HL-60/S4 treated with phorbol 12-myristate 13-acetate at 8.2 ng/mL for 4 days and 3 days (cell line): ENCODE measurements around the gene ACOT8.
"Not testable (repeated sequence)": the region's sequence is repeated elsewhere in the genome, so short reads cannot be mapped to it uniquely, and the experiment has no call there.

ENCODE experiments used
- in situ Hi-C: fragments of 300-500 bp; cut with MboI; formaldehyde crosslinking; loops from 2 replicates; pipeline ENCODE4 v1.15.0; 2022; ENCODE audit warnings: low sequenced_read_pairs

ACOT8 gene

DNA sequence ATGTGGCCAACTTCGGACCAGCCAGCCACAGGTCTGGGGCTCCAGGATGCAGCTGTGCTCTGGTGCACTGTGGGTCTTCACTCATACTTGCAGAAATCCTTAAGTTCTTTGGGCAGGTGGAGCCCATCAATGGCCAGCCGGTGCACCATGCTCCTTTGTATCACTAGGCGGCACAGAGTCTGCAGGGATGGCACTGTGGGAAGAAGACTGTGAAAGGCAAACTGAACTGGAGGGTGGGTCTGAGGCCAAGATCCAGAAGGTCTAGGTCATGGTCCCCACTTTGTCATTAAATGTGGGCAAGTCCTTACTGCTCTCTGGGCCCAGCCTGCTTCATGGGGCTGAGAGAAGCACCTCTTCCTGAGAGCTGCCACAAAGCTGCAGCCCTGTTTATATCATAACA is 31.5 kb upstream of the ACOT8 start:
- in situ Hi-C loops: no loop called here

DNA sequence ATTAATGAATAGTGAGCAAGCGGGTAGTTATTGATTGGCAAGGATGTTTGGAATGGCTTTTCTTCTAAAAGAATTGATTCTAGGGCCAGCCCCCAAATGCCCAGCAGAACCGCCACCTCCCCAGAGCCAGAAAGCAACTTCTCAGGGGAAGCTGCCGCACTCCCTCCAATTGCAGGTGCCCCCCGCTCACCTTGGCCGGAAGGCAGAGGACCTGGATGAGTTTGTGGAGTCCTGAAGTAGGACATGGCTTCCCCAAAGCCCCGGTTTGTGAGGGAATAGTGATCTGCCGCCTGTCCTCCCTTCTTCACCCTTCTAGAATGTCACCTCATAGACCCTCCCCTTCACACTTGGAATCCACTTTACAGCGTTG is 30.1 kb upstream of the ACOT8 start, which contains the start of gene SPATA25:
SPATA25 (minus strand) TSS at position 277 of the 370 bp plus-strand sequence; CDS start at position 245, 32 bp downstream.
- in situ Hi-C loops: no loop called here

DNA sequence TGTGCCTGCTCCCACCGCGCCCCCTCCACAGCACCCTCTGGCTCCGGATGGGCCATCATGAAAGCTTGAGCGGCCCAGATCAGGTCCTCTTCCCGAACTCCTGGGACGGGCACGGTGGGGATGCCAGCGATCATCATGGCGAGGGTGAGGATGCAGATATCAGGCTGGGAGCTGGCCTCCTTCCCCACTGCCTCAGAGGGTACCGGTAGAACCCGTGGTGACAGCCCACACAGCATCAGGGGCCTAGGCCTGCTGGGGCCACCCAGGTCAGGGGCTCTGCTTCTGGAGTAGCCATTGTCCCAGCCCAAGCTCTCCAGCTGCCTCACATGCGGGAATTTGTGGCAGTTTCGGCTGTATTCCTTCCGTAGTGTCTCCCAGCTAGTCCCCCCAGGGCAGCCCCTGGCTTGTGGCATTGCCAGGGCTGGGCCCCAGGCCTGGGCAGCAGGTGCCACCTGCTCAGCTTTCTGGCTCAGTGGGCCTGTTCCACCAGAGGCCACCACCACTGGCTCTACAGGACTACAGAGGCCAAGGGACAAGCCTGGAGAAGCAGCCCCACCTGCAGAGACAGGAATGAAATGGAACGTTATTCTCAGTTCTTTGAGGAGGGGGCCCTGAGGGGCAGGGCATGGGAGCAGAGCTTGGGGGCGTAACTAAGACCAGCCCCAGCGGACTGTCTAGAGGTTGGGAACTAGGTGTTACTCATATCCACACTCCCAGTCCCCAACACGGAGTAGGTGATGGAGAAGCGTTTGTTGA is 29.6 kb upstream of the ACOT8 start:
- in situ Hi-C loops: no loop called here

DNA sequence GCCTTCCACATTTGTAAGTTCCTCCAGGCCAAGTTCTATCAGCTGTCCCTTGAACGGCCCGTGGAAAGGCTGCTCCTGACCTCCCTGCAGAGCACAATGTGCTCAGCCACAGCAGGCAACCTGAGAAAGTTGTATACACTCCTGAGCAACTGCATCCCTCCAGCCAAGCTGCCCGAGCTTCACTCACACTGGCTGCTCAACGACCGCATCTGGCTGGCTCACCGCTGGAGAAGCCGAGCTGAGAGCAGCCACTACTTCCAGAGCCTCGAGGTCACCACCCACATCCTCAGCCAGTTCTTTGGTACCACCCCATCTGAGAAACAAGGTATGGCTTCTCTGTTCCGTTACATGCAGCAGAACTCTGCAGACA is 25.9 kb upstream of the ACOT8 start:
- in situ Hi-C loops: no loop called here

DNA sequence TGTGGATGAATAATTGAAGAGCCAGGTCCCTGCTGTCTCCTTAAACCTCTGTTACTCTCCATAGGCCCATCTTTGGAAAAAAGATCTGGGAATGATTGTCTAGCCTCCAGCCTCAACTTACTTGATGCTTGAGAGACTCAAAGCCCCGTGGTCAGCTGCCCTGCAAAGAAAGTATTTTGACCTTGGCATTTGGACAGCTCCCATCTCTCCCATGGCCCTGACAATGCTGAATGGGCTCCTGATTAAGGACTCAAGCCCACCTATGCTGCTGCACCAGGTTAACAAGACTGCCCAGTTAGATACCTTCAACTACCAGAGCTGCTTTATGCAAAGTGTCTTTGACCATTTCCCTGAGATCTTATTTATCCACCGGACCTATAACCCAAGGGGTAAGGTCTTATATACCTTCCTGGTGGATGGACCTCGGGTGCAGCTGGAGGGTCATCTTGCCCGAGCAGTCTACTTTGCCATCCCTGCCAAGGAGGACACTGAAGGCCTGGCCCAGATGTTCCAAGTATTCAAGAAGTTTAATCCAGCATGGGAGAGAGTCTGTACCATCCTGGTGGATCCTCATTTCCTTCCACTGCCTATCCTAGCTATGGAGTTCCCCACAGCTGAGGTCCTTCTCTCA is 25.4 kb upstream of the ACOT8 start:
- in situ Hi-C loops: no loop called here

DNA sequence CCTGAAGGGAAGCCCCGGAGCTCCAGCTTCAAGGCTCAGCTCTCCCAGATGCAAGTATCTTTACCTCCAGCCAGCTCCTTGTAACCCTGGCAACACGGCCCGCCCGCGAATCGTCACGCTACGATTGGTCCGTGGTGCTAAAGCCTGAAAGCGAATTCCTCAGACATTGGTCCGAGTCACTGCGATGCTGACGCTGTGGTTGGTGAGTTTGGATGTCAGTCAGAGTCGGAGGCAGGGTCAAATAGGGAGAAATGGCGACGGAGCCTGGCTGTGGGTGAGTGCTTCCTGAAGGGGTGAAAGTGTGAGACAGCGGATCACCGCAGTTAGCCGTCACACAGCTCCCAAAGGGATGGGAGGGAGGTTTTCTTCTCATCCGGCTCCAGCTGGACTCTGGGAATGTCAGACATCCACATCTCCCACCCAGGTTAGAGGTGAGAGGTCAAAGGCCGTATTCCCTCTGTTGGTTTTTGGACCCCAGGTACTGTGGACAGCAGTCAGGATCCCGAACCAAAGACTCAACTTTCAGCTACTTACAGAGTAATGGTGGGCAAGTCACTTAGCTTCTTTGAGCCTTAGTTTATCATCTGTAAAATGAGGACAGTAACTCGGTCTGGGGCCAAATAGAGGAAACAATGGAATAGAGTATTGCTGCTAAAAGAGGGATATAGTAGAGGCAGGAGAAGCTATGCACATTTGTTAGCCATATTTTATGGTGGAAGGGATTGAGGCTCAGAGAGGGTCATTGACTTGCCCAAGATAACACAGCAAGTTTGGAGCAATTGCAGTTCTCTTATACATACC is 24.0 kb upstream of the ACOT8 start, which contains the start of gene ZSWIM1:
ZSWIM1 (plus strand) TSS at position 240 of the 801 bp plus-strand sequence. CDS start 1,366 bp downstream, outside the sequence.
- in situ Hi-C loops: no loop called here

DNA sequence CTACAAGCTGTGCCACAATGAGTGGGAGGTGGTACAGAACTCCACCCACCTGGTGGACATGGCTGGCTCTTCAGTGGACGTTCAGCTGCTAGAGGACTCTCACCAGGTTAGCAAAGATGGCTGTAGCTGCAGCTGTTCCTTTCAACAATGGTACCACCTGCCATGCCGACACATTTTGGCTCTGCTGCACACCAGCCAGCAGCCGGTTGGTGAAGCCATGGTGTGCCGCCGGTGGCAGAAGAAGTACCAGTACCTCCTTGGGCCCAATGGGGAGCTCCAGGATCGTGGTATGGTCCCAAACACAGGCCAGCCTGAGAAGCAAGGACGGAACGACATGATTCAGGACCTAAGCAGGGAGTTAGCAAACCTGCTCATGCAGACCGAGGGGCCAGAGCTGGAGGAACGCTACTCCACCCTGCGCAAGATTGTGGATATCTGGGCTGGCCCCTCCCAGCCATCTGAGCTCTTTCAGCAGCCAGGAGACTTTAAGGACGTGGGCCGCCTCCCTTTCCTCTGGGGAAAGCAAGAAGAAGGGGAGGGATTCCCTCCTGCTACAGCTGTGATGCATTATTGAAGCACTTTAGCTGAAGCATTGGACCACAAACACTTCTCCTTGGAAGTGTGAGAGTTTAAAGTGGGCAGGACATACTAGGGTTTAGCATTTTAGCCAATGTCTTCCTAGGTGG is 21.0 kb upstream of the ACOT8 start:
- in situ Hi-C loops: no loop called here

DNA sequence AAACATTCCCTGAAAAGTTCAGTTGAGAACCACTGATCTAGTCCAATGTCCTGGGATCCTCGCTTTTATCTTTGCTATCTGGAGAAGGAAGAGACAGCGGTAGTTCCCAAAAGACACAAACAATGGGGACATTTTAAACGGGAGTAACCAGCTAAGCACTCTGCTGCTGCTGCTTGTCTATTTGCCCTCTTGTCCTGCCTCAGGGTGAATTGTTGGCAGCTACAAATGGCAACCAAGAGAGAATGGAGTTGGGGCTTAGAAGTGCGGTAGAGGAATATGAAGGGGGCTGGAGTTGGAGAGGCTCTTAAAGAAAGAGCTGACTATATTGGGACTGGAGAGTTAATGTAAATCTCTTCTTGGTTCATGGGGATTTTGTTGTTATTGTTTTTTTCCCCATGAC is 17.4 kb upstream of the ACOT8 start:
- in situ Hi-C loops: no loop called here

DNA sequence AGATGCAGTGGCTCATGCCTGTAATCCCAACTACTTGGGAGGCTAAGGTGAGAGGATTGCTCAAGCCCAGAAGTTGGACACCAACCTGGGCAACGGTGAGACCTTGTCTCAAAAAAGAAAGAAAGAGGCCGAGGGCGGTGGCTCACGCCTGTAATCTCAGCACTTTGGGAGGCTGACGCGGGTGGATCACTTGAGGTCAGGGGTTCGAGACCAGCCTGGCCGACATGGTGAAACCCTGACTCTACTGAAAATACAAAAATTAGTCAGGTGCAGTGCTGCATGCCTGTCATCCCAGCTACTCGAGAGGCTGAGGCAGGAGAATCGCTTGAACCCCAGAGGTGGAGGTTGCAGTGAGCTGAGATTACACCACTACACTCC is 16.9 kb upstream of the ACOT8 start:
- in situ Hi-C loops: not testable (repeated sequence)

DNA sequence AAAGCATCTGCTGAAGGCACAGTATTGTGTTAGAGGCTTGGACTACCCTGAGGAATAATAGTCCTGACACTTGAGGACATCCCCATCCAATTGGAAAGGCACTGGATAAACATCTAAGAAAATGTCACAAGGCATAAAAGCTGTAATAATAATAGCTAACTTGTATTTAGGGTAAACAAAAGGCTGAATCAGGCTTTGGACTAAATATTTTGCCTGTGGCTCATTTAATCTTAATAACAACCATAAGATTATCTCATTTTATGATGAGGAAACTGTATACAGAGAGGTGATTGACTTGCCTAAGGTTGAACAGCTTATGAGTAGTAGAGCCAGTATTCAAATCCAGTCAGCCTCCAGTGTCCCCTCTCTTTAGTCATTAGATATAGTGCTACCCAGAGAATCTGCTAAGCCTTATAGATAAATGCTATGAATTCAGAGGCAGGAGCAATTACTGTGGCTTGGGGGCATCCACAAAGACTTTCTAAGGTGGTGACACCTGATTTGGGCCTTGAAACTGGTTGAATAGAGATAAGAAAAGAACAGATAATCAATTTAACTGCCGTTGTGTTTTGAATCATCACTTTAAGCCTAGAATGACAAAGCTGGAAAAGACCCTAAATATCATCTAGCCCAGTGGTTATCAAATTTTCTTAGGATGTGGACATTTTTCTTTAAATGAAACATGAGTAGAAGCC is 16.4 kb upstream of the ACOT8 start:
- in situ Hi-C loops: no loop called here

DNA sequence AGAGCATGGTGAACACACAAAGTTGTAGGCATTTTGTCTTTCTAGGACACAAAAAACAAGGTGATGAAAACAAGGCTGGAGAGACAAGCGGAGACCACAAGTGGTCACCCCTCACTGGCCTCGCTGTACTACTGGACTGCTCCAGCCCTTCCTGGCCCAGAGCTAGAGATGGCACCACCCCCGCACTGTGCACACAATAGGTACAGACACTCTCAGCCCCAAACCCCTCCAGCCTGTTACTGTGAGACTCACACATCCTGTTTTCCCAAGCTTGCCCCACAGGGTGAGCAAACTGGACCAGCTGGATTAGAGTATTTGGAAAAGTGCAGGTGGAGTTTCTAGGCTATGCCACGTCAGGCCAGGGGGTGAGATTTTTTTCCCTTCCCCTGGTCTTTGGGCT is 15.4 kb upstream of the ACOT8 start:
- in situ Hi-C loops: no loop called here

DNA sequence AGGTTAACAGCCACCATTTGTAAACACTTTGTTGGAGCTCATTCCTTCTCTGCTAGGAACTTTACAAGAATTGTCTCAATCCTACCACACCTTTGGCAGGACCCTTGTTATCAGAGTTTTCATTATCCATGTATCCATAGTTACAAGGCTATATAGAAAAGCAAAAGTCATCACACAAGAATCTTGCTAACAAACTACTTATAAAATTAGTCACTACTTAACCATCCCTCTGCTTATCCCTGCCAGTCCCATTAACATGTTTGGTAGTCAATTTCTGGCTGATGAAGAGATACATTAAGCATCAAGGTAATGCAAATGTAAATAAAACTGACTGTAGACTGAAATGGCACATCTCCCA is 10.6 kb upstream of the ACOT8 start:
- in situ Hi-C loops: no loop called here

DNA sequence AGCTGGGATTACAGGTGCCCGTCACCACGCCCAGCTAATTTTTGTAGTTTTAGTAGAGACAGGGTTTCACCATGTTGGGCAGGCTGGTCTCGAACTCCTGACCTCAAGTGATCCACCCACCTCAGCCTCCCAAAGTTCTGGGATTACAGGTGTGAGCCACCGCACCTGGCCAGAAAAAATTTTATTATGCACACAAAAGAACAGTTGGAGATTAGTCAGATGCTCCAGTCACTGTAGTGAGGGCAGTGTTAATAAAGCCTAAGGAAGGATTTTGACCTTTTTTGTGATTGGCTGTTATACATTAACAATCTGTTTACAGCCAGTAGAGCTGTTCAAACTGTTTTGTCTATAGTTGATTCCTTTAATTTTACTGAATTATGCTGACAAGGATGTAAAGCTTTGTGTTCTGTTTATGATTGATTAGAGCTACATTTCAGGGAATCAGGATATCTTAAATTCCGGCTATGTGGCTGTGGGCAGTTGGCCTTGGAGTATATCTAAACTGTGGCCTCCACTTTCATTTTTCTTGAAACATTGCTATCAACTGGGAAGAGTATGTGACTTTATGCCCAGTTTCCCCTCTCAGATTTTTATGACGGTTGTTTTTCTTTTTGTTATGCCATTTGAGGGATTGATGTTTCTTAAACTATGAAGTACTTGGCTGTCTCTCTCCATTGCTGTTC is 10.1 kb upstream of the ACOT8 start:
- in situ Hi-C loops: no loop called here

DNA sequence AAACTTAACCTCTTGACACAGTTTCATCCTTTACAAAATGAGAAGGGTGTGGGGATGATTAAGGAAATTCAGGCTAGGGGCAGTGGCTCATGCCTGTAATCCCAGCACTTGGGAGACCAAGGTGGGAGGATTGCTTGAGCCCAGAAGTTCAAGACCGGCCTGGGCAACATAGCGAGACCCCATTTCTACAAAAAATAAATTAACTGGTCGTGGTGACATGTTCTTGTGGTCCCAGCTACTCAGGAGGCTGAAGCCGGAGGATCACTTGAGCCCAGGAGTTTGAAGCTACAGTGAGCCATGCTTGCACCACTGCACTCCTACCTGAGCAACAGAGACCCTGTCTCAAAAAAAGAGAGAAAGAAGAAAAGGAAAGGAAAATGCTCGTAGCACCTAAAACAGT is 9.3 kb upstream of the ACOT8 start:
- in situ Hi-C loops: no loop called here

DNA sequence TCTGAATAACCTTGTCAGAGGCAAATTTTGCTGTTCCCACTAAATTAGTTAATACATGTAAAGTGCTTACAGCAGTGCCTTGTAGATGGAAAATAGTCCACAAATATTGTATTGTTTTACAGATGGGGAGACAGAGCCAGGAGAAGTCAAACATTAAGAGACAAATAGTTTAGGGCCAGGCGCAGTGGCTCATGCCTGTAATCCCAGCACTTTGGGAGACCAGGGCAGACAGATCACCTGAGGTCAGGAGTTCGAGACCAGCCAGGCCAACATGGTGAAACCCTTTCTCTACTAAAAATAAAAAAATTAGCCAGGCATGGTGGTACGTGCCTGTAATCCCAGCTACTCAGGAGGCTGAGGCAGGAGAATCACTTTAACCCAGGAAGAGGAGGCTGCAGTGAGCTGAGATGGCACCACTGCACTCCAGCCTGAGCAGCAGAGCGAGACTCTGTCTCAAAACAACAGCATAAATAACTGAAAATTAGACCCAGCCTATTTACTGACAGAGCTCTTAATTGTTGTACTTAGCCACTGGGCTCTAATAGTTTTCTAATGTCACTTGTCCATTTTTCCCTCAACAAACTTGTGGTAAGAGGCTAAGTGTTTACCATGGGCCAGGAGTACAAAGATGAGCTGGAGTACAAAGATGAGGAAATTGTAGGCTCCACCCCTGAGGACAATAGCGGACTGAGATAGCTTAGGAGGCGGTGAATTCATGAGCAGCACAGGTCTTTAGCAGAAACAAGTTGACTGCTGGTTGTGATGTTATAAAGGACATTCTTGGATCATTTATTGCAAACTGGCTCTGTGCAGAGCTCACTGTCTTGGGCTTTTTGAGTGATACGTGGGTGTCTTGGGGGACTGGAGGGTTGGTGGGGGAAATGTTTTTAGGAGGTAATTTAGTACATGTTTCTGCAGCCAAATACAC is 6.6 kb upstream of the ACOT8 start:
- in situ Hi-C loops: no loop called here

DNA sequence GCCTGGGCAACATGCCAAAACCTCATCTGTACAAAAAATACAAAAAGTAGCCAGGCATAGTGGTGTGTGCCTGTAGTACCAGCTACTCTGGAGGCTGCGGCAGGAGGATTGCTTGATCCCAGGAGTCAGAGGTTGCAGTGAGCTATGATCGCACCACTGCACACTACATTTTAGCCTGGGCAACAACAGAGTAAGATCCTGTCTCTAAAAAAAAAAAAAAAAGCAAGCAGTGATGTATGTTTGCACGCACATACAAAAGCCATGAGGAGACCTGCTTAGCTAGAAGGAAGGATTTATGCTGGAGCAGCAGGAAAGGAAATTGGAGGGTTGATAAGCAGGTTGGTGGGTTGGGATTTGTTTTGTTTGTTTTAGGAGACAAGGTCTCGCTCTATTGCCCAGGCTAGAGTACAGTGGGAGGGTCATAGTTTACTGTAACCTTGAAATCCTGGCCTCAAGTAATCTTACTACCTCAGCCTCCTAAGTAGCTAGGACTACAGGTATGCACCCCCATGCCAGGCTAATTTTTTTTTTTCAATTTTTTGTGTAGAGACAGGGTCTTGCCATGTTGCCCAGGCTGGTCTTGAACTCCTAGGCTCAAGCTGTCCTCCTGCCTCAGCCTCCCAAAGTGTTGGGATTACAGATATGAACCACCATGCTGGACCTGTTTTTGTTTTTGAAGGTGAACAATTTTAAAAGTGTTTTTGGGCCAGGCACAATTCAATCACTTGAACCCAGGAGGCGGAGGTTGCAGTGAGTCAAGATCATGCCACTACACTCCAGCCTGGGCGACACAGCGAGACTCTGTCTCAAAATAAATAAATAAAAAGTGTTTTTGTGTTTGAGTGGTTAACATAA is 4.3 kb upstream of the ACOT8 start:
- in situ Hi-C loops: no loop called here

DNA sequence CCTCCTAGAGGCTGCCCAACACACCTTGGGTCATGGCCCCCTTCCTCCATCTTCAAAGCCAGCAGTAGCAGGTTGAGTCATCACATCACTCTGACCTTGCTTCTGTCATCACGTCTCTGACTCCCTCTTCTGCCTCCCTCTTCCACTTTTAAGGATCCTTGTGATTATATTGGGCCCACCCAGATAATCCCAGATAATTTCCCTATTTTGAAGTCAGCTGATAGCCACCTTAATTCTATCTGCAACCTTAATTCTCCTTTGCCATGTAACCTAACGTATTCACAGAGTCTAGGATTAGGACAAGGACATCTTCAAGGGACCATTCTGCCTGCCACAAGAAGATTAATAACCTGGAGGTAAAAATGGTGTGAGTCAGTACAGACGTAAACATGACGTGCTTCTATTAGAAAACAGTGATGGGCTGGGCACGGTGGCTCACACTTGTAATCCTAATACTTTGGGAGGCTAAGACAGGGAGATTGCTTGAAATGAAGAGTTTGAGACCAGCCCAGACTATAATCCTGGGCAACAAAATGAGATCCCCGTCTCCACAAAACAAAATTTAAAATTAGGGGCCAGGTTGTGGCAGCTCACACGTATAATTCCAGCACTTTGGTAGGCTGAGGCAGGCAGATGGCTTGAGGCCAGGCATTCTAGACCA is 3.5 kb upstream of the ACOT8 start:
- in situ Hi-C loops: no loop called here

DNA sequence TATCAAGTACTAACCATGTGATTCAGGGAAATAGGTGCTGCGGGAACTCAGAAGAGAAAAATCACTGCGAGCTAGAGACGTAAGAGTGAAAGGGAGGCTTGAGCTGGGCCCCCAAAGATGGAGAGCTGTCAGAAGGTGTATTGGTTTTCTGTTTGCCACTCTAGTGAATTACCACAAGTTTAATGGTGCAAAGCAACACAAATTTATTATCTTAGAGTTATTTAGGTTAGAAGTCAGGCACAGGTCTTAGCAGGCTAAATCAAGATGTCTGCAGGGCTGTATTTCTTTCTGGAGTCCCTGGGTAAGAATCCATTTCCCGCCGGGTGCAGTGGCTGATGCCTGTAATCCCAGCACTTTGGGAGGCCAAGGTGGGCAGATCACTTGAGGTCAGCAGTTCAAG is 2.7 kb upstream of the ACOT8 start:
- in situ Hi-C loops: no loop called here
